HG02642 (cell line): ENCODE data around the gene TBC1D22A.

Experiments
- ATAC-seq: cut with Tn5 transposase; IDR thresholded peaks from one replicate; pipeline ENCODE4 v1.9.1; 2021; ENCODE audit warnings: mild to moderate bottlenecking; ENCODE audit not compliant: unreplicated experiment, poor library complexity

TBC1D22A gene

DNA sequence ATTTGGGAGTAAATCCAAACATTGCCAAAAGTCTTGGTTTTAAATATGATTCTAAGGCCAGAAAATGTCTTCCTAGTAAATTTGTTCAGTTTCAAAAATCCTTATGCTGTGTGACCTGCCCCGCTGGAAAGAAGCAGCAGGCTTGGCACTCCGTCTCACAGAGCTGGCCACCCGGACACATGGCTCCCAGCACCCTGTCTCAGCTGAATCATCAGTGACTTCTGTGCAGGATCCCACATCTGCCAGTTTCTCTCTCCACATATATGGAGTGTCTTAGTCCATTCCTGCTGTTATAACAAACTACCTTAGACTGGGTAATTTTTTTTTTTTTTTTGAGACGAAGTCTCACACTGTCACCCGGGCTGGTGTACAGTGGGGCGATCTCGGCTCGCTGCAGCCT is 356.7 kb downstream of the TBC1D22A start:
- ATAC-seq: no peak

DNA sequence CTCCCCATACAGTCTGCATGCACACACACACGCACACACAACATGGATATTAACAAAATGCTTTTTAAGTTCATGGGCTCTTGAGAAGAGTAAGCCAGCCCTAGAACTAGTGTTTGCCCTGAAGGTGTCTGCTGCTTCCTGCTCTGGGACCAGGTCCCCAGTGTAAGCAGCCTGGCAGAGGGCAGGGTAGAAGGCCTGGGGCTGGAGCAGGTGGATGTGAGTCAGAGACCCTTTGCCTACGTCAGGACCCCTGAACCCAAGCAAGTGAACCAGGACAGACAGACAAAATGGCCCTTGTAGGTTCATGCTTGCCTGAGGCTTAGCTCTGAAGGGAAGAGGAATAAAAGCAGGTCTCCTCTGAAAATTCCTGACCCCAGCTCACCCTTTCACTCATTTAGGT is 357.9 kb downstream of the TBC1D22A start:
- no peak for ATAC-seq

DNA sequence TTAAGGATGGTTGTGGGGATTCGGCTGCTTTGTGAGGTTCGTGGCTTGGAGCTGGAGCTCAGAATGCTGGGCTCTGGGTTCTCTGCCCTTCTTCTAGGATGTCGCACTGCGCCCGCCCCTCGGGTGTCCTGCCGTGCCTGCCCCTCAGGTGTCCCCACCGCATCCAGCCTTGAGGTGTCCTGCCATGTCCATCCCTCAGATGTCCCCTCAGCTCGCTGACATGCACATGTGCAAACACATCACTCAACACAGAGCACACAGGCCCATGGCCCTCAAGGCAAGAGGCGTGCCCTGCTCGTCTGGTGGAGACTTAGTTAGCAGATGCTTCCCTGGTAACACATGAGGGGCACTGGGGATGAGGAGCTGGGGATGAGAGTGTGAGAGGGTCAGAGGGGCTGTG is 359.3 kb downstream of the TBC1D22A start:
- ATAC-seq: no peak

DNA sequence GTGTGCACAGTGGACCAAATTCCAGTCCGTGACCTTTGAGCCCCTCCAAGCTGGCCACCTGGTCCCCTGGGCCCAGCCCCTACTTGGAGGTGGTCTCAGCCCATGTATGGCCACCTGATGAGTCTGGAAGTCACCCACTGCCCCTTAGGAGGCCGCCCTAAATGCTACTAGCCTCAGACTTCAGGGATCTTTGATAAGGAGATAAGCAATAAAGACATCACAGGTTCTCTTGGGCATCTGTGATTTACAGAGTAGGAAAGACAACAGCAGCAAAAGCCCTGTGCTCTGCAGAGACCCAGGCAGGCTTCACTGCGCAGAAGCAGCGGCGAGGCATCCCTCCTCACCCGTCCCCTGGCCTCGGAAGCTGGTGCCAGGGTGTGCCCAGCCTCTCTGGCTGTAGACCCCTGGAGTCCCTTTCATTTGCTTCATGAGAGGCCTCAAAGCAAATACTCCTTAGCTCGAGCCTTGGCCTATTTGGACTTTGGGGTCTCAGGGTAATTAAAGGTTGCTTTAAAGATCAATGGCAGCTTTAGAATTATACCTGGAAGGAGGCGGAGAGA is 360.1 kb downstream of the TBC1D22A start:
- no peak for ATAC-seq

DNA sequence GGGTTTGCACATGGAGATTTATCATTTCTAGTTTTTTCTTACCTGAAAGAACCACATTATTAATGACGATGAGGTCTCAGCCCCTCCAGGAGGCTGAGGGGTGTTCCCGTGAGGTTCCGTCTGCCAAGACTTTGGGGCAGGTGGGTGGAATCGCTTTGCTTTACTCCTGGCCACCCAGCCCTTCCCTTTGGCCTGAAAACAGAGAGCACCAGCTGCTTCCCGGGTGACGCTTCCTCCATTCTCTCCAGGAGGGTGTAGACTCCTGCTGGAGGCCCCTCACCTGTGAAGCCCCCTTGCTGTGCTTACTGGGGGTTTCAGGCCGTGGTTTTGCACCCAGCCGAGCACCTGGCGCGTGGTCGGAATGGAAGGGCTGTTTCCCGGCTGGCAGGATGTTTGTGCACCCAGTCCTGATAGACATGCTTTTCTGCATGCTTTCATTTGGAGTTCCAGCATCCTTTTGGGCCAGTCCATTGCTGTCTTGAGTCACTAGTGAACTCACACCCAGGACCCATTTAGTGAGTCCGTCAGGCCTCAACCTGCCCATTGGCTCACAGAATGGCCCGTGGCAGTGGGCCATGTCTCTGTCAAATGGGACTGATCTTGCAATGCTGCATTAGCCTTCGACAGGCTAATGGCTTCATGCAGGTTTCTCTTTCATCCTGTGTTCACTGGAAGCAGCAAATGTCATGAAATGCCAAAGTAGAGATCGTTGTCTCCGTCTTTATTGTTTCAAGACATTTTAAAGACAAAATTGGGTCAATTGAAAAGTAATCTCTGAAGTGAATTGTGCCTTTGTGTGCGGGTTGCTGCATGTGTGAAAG is 360.8 kb downstream of the TBC1D22A start:
- no peak for ATAC-seq

DNA sequence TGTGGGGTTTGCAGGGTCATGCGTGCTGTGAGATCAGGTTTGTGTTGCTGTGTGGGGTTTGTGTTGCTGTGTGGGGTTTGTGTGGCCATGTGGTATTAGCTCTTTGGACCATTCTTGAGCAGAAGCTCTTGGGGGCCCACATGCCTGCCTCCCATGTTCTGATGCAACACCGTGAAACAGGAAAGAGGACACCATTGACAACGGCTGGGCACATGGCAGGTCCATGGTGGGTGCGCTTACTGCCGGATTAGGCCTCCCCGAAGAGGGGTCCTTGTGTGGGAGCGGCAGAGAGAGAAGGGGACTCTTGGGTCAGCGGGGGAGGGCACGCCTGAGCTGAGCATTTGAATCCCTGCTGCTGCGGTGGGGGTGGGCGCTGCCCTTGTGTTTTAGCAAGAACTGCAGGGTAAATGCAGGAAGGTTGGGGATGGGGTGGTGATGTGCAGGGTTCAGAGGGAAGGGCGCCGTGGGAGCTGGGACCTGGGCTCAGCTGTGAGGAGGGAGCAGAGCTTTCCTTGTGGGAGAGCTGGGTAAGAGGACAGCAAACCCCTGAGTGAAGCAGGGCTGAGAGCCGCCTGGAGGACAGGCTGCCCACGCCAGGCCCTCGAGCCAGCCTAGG is 361.5 kb downstream of the TBC1D22A start:
- no peak for ATAC-seq

DNA sequence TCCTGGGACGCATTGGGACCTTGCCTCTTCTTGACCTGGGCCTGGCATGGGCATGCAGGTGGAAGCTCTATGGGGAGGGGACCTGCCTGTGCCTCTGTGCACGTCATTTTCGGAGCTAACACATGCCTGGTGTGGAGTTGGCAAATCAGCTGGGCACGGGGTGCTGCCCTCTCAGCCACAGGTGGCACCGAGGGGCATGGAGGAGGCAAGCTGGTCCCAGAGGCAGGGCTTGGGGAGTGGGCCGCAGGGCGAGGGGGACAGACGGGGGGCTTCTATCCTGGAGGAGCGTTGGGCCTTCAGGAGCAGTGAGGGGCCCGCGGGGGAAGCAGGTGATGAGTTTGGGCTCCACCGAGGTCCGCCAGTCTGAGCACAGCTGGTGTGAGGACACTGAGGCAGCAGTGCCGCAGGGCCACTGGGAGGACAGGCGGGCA is 362.0 kb downstream of the TBC1D22A start:
- no peak for ATAC-seq

DNA sequence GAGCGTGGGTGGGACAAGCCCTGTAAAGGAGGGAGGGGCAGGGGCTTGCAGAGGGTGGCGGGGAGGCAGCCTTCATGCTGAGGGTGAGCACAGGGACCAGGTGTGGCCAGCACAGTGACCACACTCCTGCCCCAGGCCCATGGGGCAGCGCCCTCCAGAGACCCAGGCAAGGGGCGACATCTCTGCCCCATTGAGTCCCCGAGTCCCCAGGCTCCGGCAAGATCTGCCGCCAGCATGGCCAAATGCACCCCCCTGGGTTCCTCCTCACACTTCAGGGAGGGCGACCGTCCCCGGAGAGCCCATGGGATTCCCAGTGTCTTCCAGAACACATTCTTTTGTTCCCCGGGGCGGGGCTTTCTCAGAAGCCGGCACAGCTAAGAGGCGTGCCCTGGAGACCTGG is 362.5 kb downstream of the TBC1D22A start:
- no peak for ATAC-seq

DNA sequence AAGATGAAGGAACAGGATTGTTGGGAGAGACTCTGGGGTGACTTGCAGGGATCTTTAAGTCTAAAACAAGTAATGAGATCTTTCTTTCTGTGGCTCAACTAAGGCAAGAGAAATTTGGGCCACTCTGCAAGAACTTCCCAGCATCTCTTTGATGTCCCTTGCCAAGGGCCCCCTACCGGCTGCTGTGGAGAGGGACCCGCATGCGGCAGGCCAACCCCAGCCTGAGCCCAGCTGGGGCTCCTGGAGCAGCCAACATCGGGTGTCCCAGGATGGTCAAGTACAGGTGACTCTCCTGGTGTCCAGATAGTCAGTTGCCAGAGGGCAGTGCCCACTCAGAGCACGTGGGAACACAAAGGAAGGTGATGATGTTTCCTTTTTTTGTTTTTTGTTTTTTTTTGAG is 363.2 kb downstream of the TBC1D22A start:
- no peak for ATAC-seq

DNA sequence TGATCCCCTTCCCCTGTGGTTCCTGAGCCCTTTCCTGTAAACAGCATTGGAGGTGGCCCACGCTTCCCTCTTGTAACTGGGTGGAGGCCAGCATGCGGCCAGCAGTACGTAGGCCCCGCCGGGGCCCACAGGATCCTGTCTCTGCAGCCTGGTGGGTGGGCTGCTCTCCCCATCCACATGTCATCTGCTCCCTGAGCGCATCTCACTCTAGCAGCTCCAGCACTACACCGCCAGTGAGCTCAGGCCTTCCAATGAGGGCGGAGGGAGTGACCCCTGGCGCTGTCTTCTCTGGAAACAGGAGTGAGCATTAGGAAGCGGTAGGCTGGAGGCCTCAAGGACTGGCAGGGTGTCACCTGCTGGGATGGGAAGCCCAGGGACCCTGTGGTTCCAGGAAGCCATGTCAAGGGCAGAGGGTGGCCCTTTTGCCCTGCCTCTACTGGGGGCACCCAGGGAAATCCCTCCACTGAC is 363.9 kb downstream of the TBC1D22A start:
- ATAC-seq: no peak

DNA sequence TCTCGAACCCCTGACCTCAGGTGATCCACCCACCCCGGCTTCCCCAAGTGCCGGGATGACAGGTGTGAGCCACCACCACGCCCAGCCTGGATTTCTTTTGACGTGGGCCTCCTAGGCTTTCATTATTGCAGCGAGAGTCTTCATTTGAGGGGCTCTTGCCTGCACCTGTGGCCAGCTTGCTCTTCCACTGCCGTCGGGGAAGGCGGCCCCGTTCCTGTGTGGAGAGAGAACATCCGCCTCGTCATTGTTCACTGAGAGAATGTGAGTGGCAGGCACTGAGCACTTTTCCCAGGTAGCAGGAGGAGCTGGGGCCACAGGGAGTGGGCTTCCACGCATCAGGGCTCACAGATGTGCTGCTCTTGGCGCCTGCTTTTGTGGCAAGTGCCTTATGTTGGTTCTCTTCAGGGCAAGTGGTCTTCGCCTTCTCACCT is 365.0 kb downstream of the TBC1D22A start:
- ATAC-seq: no peak

DNA sequence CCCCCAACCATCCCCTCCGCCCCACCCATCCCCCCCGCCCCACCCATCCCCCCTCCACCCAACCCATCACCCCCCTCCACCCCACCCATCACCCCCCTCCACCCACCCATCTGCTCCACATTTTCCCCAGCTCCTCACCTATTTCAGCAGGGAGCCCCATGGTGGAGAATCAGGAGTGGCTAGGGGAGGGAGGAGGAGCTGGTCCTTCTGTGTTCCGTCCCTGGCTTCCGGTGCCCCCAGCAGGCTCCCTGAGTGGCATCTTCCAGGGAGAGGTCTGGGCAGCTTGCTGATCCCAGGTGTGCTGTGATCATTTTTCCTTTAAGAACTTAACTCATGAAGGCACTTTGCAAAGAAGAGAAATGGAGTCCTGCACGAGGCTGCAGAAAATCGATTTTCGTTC is 365.8 kb downstream of the TBC1D22A start:
- ATAC-seq: no peak

DNA sequence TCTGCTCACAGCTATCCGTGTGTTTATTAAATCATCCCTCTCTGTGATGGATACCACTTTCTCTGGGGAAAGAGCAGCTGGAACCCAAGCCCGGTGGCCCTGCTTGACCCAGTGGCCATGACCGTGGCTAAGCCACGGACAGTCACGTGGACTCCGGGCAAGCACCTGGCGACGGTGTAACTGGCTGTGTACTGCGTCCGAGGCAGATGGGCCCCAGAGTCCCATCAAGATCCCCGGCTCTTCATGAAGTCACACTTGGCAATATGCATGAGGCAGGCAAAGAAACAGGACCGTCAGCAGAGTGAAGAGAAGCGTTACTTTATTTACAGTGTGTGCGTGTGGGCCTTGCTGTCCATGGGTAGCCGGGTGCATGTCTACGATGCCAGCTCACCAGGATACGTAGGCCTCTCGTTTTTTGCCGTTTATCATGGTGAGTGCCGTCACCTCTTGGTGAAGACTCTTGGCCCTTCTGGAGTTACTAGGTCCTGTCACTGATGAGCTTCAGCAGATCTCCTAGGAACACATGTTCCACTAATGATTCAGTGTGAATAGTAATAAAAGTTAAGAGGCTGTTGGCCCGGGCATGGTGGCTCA is 366.3 kb downstream of the TBC1D22A start:
- no peak for ATAC-seq

DNA sequence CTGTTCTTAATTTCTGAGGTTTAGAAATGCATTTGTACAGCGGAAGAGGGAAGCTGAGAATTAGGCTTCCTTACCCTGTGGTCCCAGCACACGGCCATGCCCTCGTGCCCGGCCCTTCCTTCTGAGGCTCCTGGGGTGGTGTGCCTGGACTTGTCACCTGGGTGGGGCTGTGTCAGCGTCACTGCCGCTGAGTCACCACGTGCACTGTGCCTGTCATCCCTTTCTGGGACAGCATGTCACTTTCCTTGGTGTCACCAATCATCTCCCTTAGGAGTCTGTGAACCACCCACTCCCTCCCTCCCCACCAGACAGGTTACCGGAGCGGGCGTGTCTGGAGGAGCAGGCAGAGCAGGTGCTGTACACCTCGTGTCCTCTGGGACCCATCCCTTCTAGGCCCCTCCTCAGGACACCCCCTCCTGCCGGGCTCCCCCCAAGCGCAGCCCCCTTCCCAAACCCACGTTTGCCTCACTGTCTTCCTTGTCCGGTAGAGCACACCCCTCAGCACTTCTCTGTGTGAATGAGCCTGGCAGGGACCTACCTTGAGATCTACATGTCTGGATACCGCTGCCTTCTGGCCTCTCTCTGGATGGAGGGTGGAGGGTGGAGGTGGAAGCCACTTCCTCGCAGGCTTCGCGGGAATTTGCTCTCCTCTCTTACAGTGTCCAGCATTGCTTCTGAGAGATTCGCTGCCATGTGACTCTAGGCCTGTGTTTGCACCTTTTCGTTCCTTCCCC is 367.6 kb downstream of the TBC1D22A start:
- ATAC-seq: no peak

DNA sequence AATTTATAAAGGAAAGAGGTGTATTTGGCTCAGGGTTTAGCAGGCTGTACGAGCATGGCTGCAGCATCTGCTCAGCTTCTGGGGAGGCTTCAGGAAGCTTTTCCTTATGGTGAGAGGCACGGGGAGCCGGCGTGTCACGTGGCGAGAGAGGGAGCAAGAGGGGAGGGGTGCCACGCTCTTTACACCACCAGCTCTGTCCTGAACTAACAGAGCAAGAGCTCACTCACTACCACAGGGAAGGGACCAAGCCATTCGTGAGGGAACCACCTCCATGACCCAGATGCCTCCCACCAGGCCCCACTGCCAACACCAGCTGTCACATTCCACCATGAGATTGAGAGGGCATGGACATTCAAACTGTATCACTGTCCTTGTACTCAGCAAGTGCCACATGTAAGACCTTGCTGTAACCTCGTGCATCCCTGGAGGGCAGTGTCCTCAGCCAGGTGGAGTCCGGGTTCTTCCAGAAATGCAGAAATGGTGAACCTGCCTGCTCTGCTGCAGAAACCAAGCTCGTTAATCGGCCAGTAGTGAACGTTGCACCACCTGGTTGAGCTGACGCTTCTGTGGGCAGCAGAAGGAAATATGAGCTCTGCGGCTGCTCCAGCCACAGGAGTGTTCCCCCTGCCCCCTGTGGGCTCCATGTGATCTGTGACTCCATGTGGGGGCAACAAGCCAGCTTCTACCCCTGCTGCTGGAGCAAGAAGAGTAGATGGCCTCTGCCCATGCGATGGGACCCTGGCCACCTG is 368.6 kb downstream of the TBC1D22A start:
- no peak for ATAC-seq

DNA sequence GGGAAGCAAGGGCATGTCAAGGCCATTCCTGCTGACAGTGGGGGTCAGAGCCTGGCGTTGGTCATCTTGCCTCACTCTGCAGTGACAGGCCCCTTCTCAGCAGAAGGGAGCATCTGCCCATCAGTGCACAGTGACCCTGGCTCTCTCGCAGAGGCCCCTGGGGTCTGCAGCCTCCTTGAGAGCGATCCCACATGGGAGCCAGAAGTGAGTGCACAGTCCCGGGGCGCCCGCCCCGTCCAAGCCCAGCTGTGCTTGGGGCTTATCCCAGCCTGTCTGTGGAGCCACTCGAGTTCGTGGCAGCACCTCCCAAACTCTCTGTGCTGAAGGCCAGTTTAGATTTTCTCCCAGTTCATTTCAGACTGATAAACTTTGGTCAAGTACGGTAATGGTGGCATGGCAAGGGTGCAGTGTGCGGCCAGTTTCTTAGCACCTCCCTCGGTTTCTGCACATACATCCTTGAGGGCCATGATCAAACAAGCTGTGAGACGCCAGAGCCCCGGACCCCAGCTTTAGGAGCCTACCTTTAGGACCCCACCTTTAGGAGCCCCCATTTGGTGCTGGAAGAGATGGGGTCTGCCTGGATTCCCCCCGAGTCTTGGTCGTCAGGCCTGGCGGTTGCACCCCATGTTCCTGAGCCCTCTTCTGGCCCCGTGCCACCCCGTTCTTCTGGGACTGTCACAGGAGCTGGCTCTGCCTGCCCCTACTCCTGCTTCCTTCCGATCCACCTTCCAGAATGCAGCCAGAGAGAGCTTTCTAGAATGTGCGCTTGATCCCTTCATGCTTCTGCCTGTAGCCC is 369.4 kb downstream of the TBC1D22A start:
- no peak for ATAC-seq

DNA sequence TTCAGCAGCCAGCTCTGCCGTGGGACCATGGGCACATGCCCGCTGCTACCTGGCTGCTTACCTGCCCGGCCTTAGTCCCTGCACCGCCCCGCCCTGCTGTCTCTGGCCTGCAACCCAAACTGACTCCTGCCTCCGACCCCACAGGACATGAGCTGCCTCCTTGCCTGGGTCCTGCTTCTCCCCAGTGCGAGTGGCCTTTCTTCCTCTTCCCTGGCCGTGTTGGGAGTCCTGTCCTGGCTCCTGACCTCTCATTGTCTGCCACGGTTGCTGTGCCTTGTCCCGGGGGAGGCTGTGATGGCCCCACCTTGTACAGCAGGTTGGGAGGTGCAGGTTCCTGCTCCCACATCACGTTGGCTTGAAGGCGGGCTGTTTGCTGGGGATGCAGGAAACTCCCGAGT is 370.0 kb downstream of the TBC1D22A start:
- ATAC-seq: no peak

DNA sequence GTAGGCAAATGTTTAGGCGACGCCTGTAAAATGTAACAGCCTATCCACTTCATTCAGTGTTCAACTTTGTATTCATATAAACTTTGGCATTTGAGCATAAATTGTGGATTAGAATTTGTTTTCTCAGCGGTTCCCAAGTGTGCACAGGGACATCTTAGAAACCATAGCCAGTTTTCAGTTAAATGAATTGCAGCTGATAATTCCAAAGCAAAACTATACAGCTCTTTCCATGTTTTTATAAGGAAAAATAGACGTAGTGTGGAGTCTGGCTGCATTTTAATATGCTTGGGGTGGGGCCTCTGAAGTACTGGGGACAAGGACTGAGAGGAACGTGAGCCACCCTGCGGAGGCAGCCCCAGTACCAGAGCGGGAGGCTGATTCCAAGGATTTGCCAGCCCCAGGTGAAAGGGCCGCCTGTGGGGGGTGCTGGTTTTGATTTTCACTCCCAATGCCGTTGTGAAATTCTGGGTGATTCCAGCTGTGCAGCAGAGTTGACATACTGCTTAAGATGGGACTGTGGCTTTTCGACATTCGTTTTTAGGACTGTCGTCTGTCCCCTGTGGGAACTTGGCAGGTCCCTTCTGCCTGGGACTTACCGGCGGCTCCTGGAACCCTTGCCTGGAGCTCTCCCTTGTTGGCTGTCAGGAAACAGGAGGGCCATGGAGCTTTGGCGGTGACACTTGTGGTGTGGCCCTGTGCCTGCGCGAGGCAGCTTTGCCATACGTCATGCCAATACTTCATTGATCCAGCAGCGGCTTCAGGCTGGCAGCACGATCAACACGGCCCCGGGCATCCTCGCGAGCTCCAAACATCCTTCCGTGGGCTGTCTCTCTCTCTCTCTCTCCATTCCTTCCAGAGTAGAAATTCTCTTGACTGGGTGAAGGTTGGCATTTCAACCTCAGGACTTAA is 370.9 kb downstream of the TBC1D22A start:
- no peak for ATAC-seq
